Fibroblast of skin of left biceps (primary cell): ENCODE data around the gene ACMSD.
"Not testable (repeated sequence)": the region's sequence is repeated elsewhere in the genome, so short reads cannot be mapped to it uniquely, and the experiment has no call there.

Experiments
- DNase-seq, 2 experiments: peaks; one replicate each; pipeline ENCODE4 v3.0.0-alpha.2; 2013; ENCODE audit warnings: low read depth in 2 of 2

The ACMSD gene

GRCh38 chr2:134838143-134838620 lies at the start of gene ACMSD:
Gene ACMSD (plus strand): TSS chr2:134838616. CDS start chr2:134838683, 67 bp downstream.
- DNase-seq = no peak

DNA sequence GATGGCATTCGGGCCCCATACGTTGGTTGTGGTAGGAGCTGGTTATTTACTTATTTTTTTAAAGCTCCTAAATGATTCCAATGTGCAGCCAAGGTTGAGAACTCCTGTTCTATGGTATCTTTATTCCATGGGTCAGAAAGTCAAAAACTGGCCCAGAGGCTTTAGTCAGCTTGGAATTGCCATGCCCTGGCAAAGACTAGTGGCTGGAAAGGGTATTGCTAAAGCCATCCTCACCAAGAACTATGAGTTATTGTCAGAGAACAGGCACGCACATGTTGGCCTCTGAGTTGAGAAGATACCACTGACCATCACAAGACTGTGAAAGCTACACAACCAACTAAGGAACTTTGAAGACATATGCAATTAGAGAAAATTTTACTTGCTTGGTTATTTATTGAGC lies 47.9 kb upstream of the ACMSD start:
- no peak for DNase-seq

DNA sequence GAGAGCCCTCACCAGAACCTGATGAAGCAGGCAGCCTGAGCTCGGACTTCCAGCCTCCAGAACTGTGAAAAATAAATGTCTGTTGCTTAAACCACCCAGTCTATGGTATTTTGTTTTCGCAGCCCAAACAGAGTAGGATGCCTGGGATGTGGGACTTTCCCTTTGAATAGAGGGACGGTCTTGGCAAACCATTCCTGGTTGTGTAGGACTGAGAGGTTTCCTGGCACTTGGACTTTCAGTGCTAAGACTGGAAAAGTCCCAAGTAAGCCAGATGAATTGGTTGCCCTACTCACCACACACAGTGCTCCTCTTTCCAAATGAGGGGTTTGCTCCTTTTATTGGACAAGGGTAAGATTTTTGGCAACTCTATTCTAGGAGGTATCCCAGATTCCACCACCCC lies 46.8 kb upstream of the ACMSD start:
- DNase-seq = no peak

DNA sequence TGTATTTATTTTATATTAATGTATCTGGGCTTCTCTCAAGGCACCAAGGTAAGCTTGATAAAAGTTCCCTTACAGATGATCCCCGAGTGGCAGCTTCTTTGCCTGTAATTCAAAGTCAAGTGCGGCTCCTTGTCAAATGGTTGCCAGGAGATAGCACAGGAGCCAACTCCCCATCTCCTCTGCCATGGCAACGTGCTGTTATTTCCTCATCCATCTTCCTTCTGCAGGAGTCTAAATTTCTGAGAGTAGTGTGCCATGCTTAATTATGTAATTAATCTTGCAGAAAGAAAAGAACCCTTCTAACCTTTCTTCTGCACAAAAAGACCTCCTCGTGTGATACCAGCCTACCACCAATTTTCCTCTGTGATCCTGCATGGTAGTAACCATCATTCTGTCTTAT lies 46.2 kb upstream of the ACMSD start:
- DNase-seq = no peak

DNA sequence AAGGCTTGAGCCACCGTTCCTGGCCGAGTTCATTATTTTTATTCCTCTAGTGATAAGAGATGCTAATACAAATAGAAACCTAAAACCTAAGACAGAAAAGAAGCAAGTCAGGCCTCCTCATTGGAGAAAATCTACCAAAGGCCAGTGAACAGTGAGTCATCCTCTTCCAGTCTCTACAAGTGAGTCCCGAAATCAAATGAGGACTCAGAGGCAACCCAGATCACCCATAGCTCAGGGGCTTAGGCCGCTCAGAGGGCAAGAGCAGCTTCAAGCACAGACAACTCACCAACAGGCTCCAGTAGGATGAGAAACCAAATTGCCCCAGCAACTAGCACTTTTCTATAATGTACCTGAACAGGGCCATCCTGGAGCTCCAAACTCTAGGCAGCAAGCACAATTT lies 42.7 kb upstream of the ACMSD start:
- no peak for DNase-seq

- DNase-seq = no peak
These were observed 42.0 kb upstream of the ACMSD start for GRCh38 chr2:134796373-134796772.

- DNase-seq = no peak
These were observed 38.5 kb upstream of the ACMSD start for GRCh38 chr2:134799936-134800335.

- DNase-seq = no peak
These were observed 38.1 kb upstream of the ACMSD start for GRCh38 chr2:134800341-134800740.

DNA sequence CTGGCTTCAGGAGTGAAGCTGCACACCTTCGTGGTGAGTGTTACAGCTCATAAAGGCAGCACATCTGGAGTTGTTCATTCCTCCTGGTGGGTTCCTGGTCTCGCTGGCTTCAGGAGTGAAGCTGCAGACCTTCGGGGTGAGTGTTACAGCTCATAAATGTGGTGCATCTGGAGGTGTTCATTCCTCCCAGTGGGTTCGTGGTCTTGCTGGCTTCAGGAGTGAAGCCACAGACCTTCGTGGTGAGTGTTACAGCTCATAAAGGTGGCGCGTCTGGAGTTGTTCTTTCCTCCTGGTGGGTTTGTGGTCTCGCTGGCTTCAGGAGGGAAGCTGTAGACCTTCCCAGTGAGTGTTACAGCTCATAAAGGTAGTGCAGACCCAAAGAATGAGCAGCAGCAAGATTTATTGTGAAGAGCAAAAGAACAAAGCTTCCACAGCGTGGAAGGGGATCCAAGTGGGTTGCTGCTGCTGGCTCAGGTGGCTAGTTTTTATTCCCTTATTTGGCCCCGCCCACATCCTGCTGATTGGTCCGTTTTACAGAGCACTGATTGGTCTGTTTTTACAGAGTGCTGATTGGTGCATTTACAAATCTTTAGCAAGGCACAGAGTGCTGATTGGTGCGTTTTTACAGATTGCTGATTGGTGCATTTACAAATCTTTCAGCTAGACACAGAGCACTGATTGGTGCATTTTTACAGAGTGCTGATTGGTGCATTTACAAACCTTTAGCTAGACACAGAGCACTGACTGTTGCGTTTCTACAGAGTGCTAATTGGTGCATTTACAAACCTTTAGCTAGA lies 34.6 kb upstream of the ACMSD start:
- DNase-seq = not testable (repeated sequence)

- no peak for DNase-seq
These were observed 22.7 kb upstream of the ACMSD start for GRCh38 chr2:134815741-134816140.

DNA sequence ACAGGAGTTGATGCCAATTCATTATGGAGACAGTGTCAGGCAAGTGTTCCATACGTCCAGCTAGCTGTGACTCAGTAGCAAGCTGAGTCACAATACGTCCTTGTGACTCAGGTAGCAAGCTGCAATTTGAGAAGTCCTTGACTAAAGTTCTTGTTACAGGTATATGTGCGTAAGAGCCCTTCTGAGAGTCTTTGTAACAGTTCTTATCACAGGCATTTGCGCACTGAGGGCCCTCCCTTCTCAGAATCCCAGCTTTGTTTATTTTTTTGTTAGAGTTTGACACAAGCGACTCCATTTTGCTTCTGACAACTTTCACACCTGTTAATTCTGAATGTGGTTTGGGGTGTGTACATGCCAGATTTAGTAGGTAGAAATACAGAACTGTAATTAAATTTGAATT lies 20.1 kb upstream of the ACMSD start:
- no peak for DNase-seq

DNA sequence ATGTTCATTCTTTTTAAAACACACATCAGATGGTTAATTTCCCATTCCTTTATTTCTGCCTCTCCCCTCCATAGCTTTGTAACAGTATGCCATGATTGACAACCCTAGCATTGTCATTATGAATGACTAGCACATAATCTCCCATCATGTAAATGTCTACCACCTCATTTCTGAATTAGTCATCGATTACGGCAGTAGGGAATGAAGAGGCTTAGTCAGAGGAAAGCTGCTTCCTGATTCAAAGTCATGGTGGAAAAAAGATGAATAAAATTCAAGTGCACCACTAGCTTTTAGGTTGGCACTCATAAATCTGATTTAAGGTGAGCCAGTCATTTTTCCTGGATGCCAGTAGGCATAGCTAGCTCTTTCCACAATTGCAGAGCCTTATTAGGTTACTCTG lies 19.1 kb upstream of the ACMSD start:
- DNase-seq = peak; percentile 4 to 6

DNA sequence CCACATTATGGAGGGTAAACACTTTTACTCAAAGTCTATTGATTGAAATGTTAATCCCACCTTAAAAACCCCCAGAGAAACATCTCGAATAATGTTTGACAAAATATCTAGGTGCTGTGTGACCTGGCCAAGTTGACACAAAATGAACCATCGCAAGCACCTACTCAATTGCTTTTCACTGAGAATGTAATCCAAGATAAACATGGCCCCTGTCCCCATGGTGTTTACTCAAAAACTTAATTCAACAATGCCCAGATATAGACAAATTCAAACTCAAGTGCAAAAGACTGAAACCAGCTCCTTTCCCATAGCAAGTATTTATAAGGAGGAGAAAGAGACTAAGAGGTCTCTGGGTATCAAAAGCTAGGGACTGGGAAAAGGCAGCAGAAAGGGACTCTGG lies 15.0 kb upstream of the ACMSD start:
- DNase-seq = no peak

DNA sequence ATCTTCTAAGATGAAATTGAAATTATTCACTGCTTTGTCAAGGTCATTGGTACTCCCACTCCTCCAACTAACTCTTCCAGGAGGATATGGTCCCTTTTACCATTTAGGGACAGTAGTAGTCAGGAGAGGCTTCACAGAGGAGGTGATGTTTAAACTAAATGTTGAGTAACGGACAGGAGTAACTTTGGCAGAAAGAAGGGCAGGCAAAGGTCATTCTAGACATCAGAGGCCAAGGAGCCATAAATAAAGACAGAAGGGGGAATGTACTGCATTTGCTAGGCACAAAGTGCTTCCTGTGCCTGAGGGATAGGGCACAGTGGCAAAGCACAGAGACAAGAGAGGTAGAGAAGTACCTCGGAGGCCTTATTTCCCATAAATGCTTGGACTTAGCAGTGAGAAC lies 14.6 kb upstream of the ACMSD start:
- no peak for DNase-seq

DNA sequence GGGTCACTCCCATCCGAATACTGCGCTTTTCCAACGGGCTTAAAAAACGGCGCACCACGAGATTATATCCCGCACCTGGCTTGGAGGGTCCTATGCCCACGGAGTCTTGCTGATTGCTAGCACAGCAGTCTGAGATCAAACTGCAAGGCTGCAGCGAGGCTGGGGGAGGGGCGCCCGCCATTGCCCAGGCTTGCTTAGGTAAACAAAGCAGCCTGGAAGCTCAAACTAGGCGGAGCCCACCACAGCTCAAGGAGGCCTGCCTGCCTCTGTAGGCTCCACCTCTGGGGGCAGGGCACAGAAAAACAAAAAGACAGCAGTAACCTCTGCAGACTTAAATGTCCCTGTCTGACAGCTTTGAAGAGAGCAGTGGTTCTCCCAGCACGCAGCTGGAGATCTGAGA lies 12.7 kb upstream of the ACMSD start:
- not testable (repeated sequence) for DNase-seq

- DNase-seq = no peak
These were observed 2.9 kb upstream of the ACMSD start for GRCh38 chr2:134835471-134835870.

DNA sequence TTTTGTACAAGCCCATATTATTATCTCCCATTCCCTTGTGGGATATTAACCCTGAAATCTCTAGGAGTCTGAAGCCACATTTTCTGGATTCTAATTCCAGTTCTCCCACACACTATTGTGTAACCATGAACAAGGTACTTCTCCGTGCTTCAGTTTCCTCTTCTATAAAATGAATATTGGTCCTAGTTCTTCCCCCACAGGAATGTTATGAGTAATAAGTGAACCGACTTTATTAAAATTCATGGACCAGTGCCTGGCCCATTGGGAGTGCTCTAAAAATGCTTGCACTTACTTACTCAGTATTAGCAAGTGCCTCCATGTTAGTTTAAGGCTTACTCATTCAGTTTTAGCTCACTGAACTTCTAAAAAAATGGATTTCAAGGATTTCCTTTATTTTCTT lies 1.4 kb upstream of the ACMSD start:
- peak; percentile 83 to 85 for DNase-seq

DNA sequence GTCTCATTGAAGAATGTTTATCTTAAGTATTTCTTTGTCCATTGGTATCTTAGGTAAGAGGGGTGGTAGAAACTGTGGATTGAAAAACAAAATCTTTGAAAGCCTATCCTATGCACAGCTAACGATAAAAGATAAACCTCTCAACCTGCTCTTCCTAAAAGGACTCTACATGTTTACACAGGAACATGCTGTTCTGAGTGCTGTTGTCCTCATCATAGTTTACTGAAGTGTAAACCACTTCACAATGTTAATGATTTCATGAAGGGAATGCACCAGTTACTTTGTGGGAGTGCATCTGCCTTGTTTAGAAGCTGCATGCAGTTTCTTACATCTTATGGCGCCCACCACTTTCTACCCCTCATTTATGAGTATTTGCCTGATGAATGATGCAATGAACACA lies 1.2 kb downstream of the ACMSD start:
- DNase-seq = no peak

- DNase-seq = no peak
These were observed 4.6 kb downstream of the ACMSD start for GRCh38 chr2:134842930-134843490.

DNA sequence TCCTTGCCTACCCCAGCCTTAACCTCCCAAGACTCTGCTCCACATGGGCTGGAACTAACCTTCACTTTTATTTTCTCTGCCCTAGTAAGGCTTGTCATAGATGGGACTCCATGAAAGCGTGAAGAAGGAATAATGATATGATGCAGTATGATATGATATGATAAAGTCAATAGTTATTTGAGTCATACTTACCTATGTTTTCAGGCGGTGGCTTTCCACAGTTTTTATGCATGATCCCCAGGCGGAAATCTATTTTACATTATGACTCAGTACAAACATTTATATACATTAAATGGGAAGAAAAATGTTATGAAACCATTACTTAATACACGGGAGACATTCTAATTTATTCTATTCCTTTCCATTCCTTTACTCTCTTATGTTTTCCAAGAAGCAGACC lies 5.6 kb downstream of the ACMSD start:
- DNase-seq = no peak

DNA sequence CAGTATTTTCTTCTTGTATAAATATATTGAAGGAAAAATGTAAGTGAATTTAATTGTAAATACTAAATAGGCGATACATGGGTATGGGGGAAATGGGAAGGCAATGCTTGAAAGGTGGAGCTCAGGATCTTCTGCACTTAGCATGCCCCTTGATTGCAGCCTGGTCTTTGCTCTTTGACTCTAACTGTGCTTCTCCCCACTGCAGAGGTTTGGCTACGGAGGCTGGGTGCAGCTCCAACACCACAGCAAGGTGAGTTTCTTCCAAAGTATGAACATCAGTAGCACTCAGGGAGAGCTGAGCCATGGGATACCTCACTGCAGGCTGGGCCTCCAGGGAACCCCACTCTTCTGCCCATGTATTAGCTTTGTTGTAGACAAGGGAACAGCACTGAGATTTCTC lies 6.6 kb downstream of the ACMSD start:
- DNase-seq = no peak

- no peak for DNase-seq
These were observed 7.3 kb downstream of the ACMSD start for GRCh38 chr2:134845719-134846118.

- DNase-seq = no peak
These were observed 7.8 kb downstream of the ACMSD start for GRCh38 chr2:134846213-134846612.

DNA sequence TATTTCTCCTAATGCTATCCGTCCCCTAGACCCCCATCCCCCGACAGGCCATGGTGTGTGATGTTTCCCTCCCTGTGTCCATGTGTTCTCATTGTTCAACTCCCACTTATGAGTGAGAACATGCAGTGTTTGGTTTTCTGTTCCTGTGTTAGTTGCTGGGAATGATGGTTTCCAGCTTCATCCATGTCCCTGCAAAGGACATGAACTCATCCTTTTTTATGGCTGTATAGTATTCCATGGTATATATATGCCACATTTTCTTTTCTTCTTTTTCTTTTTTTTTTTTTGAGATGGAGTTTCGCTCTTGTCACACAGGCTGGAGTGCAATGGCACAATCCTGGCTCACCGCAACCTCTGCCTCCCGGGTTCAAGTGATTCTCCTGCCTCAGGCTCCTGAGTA lies 9.2 kb downstream of the ACMSD start:
- DNase-seq = not testable (repeated sequence)
